GM23248 (cell line): ENCODE results near the gene NXNL2.

ENCODE experiments used
- EZH2 ChIP-seq: fragments of 200-600 bp; sonication (generic); IDR thresholded peaks from 2 replicates; pipeline ENCODE4 v1.6.1; 2018; ENCODE audit warnings: antibody characterized with exemption, mild to moderate bottlenecking; ENCODE audit not compliant: insufficient read depth, poor library complexity, severe bottlenecking
- EZH2phosphoT487 ChIP-seq: fragments of 200-600 bp; sonication (generic); IDR thresholded peaks from 2 replicates; pipeline ENCODE4 v1.6.1; 2018; ENCODE audit warnings: antibody characterized with exemption, moderate library complexity, mild to moderate bottlenecking, low read depth; ENCODE audit not compliant: insufficient read depth

DNA sequence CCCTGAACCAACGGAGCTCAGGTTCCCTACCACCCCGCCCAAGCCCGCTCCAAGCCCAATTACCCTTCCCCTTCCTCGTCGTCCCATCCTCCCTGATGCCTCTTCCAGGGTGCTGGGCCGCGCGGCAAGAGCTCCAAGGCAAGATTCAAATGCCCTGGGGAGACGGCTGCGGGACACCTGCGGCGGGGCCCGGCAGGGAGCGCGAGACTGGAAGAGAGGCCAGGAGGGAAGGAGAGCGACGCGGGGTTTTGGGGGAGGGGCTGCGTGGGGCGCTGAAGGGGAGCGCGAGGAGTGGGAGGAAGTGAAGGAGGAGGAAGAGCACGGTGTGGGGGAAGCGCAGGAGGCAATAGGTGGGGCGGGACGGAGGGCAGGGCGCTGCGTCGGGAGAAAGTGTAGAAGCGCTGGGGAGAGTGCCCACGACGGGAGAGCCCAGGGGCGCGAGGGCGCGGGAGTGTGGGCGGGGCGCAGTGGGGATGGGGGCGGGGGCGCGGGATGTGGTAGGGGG lies 975 bp upstream of the NXNL2 start:
- no peak for TF ChIP-seq EZH2phosphoT487
- no peak for TF ChIP-seq EZH2
